ENCODE measurements around the gene GLB1L3. TPM values are rescaled to one million over a fixed set of nuclear protein-coding genes. Genes with fewer than 3 reads are reported as not detected.
A peak's percentile ranks its signal among the peaks of the same experiment; 100 is the strongest.
"Not testable (repeated sequence)": the region's sequence is repeated elsewhere in the genome, so short reads cannot be mapped to it uniquely, and the experiment has no call there.

The GLB1L3 gene
- total RNA-seq, 1 experiment from 2014 or later = not detected

- in situ Hi-C loops (cut with HindIII; ENCODE audit: low sequenced_read_pairs) = no loop called here
These were observed 5.9 kb upstream of the GLB1L3 start for GRCh38 chr11:134270250-134270714.

GRCh38 chr11:134271978-134272377 lies 4.2 kb upstream of the GLB1L3 start:
- in situ Hi-C loops (cut with HindIII; ENCODE audit: low sequenced_read_pairs) = no loop called here
- no peak for DNase-seq (ENCODE audit: low spot score)

More at GRCh38 chr11:134270250-134270714, 5.9 kb upstream of the GLB1L3 start:
- peak; percentile 21 for DNase-seq (ENCODE audit: low spot score)

DNA sequence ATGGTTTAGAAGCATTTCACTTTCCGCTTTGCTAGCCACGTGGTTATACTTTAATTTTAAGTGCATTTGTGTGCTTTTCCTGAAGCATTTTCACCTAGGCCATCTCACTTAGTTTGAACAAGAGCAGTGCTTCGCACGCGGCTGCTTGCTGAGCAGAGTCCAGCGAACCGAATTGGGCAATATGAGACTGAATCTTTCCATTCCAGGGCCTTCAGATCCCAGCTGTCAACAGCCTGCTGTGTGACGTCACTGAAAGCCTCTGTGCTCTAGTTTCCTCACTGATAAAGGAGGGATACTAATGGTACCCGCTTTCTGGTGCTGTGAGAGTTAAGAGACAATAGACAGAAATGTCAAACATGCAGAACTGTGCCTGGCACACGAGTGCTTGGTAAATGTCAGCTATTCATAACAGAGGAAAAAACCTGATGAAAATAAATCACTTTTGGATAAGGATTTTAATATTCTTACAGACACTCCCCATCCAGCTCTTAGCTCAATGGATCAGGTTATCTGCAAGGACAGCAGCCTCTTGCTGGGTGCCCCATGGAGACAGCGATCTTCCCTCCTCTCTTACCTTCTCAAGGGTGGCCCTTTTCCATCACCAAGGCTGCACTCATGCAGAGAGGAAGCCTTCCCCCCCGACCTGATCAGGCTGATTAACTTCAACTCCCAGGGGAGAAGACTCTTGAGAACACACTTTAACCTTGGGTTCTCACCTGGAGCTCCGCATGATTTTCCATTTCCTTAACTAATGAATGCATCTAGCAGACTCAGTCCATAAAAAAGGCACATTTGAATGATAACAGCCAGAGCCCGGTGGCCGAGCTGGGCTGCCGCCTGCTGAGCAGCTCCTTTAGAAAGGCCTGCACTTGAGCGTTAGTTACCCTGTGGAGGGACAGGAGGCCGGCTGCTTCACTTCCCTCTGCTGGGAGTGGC lies 3.5 kb upstream of the GLB1L3 start:
- peak; percentile 28 for DNase-seq (ENCODE audit: low spot score)
- in situ Hi-C loops (cut with HindIII; ENCODE audit: low sequenced_read_pairs) = no loop called here

- no peak for DNase-seq (ENCODE audit: low spot score)
- in situ Hi-C loops (cut with HindIII; ENCODE audit: low sequenced_read_pairs) = no loop called here
These were observed 2.9 kb upstream of the GLB1L3 start for GRCh38 chr11:134273317-134273712.

- DNase-seq (ENCODE audit: low spot score) = no peak
- in situ Hi-C loops (cut with HindIII; ENCODE audit: low sequenced_read_pairs) = no loop called here
These were observed 1.0 kb upstream of the GLB1L3 start for GRCh38 chr11:134275188-134275533.

- in situ Hi-C loops (cut with HindIII; ENCODE audit: low sequenced_read_pairs) = no loop called here
- peak; percentile 53 for DNase-seq (ENCODE audit: low spot score)
These were observed 410 bp downstream of the GLB1L3 start for GRCh38 chr11:134276396-134277182.

GRCh38 chr11:134277183-134278001 lies 1.2 kb downstream of the GLB1L3 start:
- DNase-seq (ENCODE audit: low spot score) = peak; percentile 49
- in situ Hi-C loops (cut with HindIII; ENCODE audit: low sequenced_read_pairs) = no loop called here

- in situ Hi-C loops (cut with HindIII; ENCODE audit: low sequenced_read_pairs) = no loop called here
- no peak for DNase-seq (ENCODE audit: low spot score)
These were observed 2.2 kb downstream of the GLB1L3 start for GRCh38 chr11:134278356-134278755.

- DNase-seq (ENCODE audit: low spot score); in situ Hi-C loops (cut with HindIII; ENCODE audit: low sequenced_read_pairs): not testable (repeated sequence)
These were observed 5.5 kb downstream of the GLB1L3 start for GRCh38 chr11:134281635-134282034.

GRCh38 chr11:134282121-134283045 lies 6.2 kb downstream of the GLB1L3 start:
- in situ Hi-C loops (cut with HindIII; ENCODE audit: low sequenced_read_pairs) = no loop called here

GRCh38 chr11:134283461-134284230 lies 7.5 kb downstream of the GLB1L3 start:
- no peak for DNase-seq (ENCODE audit: low spot score)
- in situ Hi-C loops (cut with HindIII; ENCODE audit: low sequenced_read_pairs) = no loop called here

More at GRCh38 chr11:134282121-134283045, 6.2 kb downstream of the GLB1L3 start:
- DNase-seq (ENCODE audit: low spot score) = no peak

DNA sequence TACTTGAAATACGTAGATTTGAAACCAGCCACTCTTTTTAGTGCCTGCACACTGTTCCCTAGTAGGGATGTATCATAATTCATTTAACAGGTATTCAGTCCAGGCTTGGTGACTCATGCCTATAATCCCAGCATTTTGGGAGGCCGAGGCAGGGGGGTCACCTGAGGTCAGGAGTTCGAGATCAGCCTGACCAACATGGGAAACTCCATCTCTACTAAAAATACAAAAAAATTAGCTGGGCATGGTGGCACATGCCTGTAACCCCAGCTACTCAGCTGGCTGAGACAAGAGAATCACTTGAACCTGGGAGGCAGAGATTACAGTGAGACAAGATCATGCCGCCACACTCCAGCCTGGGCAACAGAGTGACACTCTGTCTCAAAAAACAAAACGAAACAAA lies 8.2 kb downstream of the GLB1L3 start:
- DNase-seq (ENCODE audit: low spot score); in situ Hi-C loops (cut with HindIII; ENCODE audit: low sequenced_read_pairs): not testable (repeated sequence)

DNA sequence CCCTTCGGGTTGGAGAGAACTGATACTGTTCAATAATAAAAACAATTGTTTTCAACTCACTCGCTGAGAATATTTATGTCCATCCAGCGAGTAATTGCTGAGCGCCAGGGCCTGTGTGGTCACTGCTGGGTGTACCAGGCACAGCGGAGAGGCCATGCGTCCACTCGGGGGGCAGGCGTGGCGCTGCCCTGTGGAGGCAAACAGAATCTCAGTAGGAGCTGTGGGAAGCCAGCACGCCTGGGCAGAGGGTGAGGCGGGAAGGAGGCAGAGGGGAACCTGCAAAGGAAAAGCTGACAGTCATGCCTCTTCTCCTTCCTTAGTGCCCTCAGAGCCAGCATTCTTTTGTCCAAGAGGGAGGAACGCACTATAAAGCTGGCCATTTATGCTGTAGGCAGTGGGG lies 11.4 kb downstream of the GLB1L3 start:
- in situ Hi-C loops (cut with HindIII; ENCODE audit: low sequenced_read_pairs) = no loop called here
- no peak for DNase-seq (ENCODE audit: low spot score)

DNA sequence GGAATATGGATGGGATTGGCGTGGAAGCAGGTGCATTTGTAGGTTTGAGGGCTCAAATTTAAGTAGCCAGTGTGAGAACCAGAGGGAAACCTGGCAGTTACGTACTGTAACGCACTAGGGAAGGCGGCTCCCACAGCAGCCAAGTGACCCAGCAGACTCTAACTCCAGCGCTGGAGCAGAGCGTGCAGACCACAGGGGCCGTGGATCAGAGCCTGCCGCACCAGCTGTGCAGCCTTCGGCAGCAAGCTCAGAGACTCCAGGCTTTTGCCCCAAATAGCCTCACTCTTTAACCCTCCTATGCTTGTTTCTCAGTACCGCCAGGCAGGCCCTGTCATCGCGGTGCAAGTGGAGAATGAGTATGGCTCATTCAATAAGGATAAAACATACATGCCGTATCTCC lies 12.3 kb downstream of the GLB1L3 start:
- no peak for DNase-seq (ENCODE audit: low spot score)
- in situ Hi-C loops (cut with HindIII; ENCODE audit: low sequenced_read_pairs) = no loop called here

- DNase-seq (ENCODE audit: low spot score) = no peak
- in situ Hi-C loops (cut with HindIII; ENCODE audit: low sequenced_read_pairs) = no loop called here
These were observed 13.0 kb downstream of the GLB1L3 start for GRCh38 chr11:134289167-134289566.

- no peak for DNase-seq (ENCODE audit: low spot score)
- in situ Hi-C loops (cut with HindIII; ENCODE audit: low sequenced_read_pairs) = no loop called here
These were observed 13.6 kb downstream of the GLB1L3 start for GRCh38 chr11:134289789-134290188.

DNA sequence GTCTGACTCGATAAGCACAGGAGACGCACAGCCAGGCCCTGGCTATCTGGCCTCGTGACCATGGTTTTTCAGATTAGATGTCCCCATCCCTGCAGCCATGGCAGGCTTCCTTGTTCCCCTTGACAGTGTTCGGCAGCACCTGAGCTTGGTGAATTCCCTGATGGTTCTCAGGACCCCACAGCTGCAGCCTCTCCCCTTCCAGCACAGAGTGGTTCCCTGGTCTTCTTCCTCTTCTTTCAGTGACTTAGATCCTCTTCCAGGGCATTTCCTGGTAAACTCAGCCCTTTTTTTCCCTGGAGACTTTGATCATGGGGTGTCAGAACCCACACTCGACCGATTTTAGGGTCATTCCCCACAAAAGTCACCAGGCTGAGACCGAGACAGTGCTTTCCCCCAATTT lies 14.5 kb downstream of the GLB1L3 start:
- in situ Hi-C loops (cut with HindIII; ENCODE audit: low sequenced_read_pairs) = no loop called here
- no peak for DNase-seq (ENCODE audit: low spot score)

- in situ Hi-C loops (cut with HindIII; ENCODE audit: low sequenced_read_pairs) = no loop called here
These were observed 15.0 kb downstream of the GLB1L3 start for GRCh38 chr11:134291196-134291595.

More at GRCh38 chr11:134291196-134291595, 15.0 kb downstream of the GLB1L3 start:
- no peak for DNase-seq (ENCODE audit: low spot score)

All from G401 (cell line).